HG03135 (cell line): ENCODE data around the gene ABTB2.
A peak's percentile ranks its signal among the peaks of the same experiment; 100 is the strongest.

Experiments
- ATAC-seq: cut with Tn5 transposase; IDR thresholded peaks from one replicate; pipeline ENCODE4 v1.9.1; 2021; ENCODE audit warnings: mild to moderate bottlenecking, moderate library complexity; ENCODE audit not compliant: unreplicated experiment

ABTB2 gene

GRCh38 chr11:34128824-34129223 lies 229.0 kb downstream of the ABTB2 start:
- no peak for ATAC-seq

- no peak for ATAC-seq
These were observed 230.6 kb downstream of the ABTB2 start for GRCh38 chr11:34126959-34127848.

- no peak for ATAC-seq
These were observed 232.7 kb downstream of the ABTB2 start for GRCh38 chr11:34124885-34125668.

- no peak for ATAC-seq
These were observed 237.2 kb downstream of the ABTB2 start for GRCh38 chr11:34120651-34121050.

- no peak for ATAC-seq
These were observed 243.3 kb downstream of the ABTB2 start for GRCh38 chr11:34114471-34114870.

GRCh38 chr11:34114014-34114413 lies 243.8 kb downstream of the ABTB2 start:
- ATAC-seq = no peak

- no peak for ATAC-seq
These were observed 246.0 kb downstream of the ABTB2 start for GRCh38 chr11:34111722-34112270.

GRCh38 chr11:34105957-34106504 lies 251.8 kb downstream of the ABTB2 start:
- ATAC-seq = no peak

- peak; percentile 92 for ATAC-seq
These were observed 252.5 kb downstream of the ABTB2 start, which contains the start of gene NAT10 for GRCh38 chr11:34105079-34105956. NAT10 (plus strand) TSS chr11:34105629; CDS start chr11:34108226, 2,597 bp downstream.

GRCh38 chr11:34104680-34105078 lies 253.1 kb downstream of the ABTB2 start:
- no peak for ATAC-seq
